Right atrium auricular region (tissue), 2 donors: ENCODE data around the gene OLIG2. TPM values are rescaled to one million over a fixed set of nuclear protein-coding genes. Genes with fewer than 3 reads are reported as not detected.

Experiments
- DNase-seq: peaks from one replicate; pipeline ENCODE4 v3.0.0-alpha.2; 2019; ENCODE audit warnings: low spot score
- H3K27ac ChIP-seq, 2 donors: fragments of 200-600 bp; sonication (generic); 1 replicate in 1 of 2; 2 replicates in 1 of 2; pipeline ENCODE4 v1.5.1; 2016 to 2019
- H3K27me3 ChIP-seq, 2 donors: fragments of 200-600 bp; sonication (generic); one replicate each; pipeline versions ENCODE4 v1.5.1 to v1.6.0; 2017 to 2019
- H3K36me3 ChIP-seq: fragments of 200-600 bp; sonication (generic); one replicate; pipeline ENCODE4 v1.5.1; 2016
- H3K4me1 ChIP-seq, 2 donors: fragments of 200-600 bp; sonication (generic); one replicate each; pipeline versions ENCODE4 v1.5.1 to v1.6.0; 2017 to 2019
- H3K4me3 ChIP-seq, 2 donors: fragments of 200-600 bp; sonication (generic); 1 replicate in 1 of 2; 2 replicates in 1 of 2; pipeline ENCODE4 v1.5.1; 2017 to 2019; ENCODE audit warnings: mild to moderate bottlenecking in 1 of 2, moderate library complexity in 1 of 2
- H3K9me3 ChIP-seq, 2 donors: fragments of 200-600 bp; sonication (generic); one replicate each; pipeline ENCODE4 v1.5.1; 2019
- CTCF ChIP-seq, 2 donors: fragments of 200-600 bp; sonication (generic); IDR thresholded peaks; one replicate each; pipeline ENCODE4 v1.5.1; 2019; ENCODE audit warnings: antibody characterized with exemption in 2 of 2
- total RNA-seq, 2 donors: library from RNA; depleted of rRNA; stranded (reverse); fragments of >200 nt; gene quantifications; one replicate each; pipeline ENCODE4 v1.1.0, GENCODE V29; 2016

The OLIG2 gene
- total RNA-seq, 2 donors from 2014 or later, result not detected

- H3K9me3 ChIP-seq, result no peaks in the 10 kb centered on the region
- no peaks in the 10 kb centered on the region for H3K27me3 ChIP-seq
- no peaks in the 10 kb centered on the region for H3K36me3 ChIP-seq
- no peak for DNase-seq
- no peak overlapping the region for H3K4me3 ChIP-seq
- H3K4me1 ChIP-seq, result no peaks in the 10 kb centered on the region
- no peak overlapping the region for H3K27ac ChIP-seq
- TF ChIP-seq CTCF (IDR thresholded peaks at IDR 0.05), result no peak
Observed at GRCh38 chr21:32981096-32981495, 44.6 kb upstream of the OLIG2 start.

GRCh38 chr21:32990666-32991065 lies 35.1 kb upstream of the OLIG2 start:
- no peak overlapping the region for H3K27ac ChIP-seq
- DNase-seq, result peak; percentile 48
- H3K4me1 ChIP-seq, result no peaks in the 10 kb centered on the region
- TF ChIP-seq CTCF (IDR thresholded peaks at IDR 0.05), result no peak
- no peaks in the 10 kb centered on the region for H3K36me3 ChIP-seq
- H3K9me3 ChIP-seq, result no peaks in the 10 kb centered on the region
- no peak overlapping the region for H3K4me3 ChIP-seq
- H3K27me3 ChIP-seq, result no peaks in the 10 kb centered on the region

- H3K9me3 ChIP-seq, result no peaks in the 10 kb centered on the region
- no peak overlapping the region for H3K27ac ChIP-seq
- no peak overlapping the region for H3K4me3 ChIP-seq
- TF ChIP-seq CTCF (IDR thresholded peaks at IDR 0.05), result no peak
- H3K36me3 ChIP-seq, result no peaks in the 10 kb centered on the region
- H3K4me1 ChIP-seq, result no peaks in the 10 kb centered on the region
- peak; percentile 30 for DNase-seq
- no peaks in the 10 kb centered on the region for H3K27me3 ChIP-seq
Observed at GRCh38 chr21:32991361-32991760, 34.4 kb upstream of the OLIG2 start.

- no peaks in the 10 kb centered on the region for H3K36me3 ChIP-seq
- H3K4me3 ChIP-seq, result no peak overlapping the region
- H3K27ac ChIP-seq, result no peak overlapping the region
- H3K4me1 ChIP-seq, result no peaks in the 10 kb centered on the region
- H3K9me3 ChIP-seq, result no peaks in the 10 kb centered on the region
- no peaks in the 10 kb centered on the region for H3K27me3 ChIP-seq
- no peak for DNase-seq
- no peak for TF ChIP-seq CTCF (IDR thresholded peaks at IDR 0.05)
Observed at GRCh38 chr21:32993894-32994293, 31.8 kb upstream of the OLIG2 start.

- H3K4me3 ChIP-seq, result no peak overlapping the region
- H3K36me3 ChIP-seq, result no peaks in the 10 kb centered on the region
- DNase-seq, result no peak
- no peaks in the 10 kb centered on the region for H3K27me3 ChIP-seq
- no peak overlapping the region for H3K27ac ChIP-seq
- peak in 1 of 2 donors; percentile 43 for TF ChIP-seq CTCF (IDR thresholded peaks at IDR 0.05)
- H3K4me1 ChIP-seq, result no peaks in the 10 kb centered on the region
- H3K9me3 ChIP-seq, result no peaks in the 10 kb centered on the region
Observed at GRCh38 chr21:32994305-32994704, 31.4 kb upstream of the OLIG2 start.

- no peak for TF ChIP-seq CTCF (IDR thresholded peaks at IDR 0.05)
- DNase-seq, result peak; percentile 30
- Histone ChIP-seq H3K4me1 (no peaks in the 10 kb centered on the region), H3K9me3 (no peaks in the 10 kb centered on the region), H3K36me3 (no peaks in the 10 kb centered on the region), H3K4me3 (no peak overlapping the region), H3K27me3 (no peaks in the 10 kb centered on the region), H3K27ac (no peak overlapping the region)
Observed at GRCh38 chr21:33007747-33008146, 18.0 kb upstream of the OLIG2 start.
